Activated T-helper 9 cell treated with anti-CD3 and anti-CD28 coated beads, Interleukin-2, amount 50 U/mL, for 16 hours (primary cell): Measurements from ENCODE around the gene MRPL37.
"Not testable (repeated sequence)": the region's sequence is repeated elsewhere in the genome, so short reads cannot be mapped to it uniquely, and the experiment has no call there.

Experiments used
- DNase-seq: peaks from one replicate; pipeline ENCODE4 v3.0.0-alpha.2; 2020; ENCODE audit warnings: low read depth

The MRPL37 gene

DNA sequence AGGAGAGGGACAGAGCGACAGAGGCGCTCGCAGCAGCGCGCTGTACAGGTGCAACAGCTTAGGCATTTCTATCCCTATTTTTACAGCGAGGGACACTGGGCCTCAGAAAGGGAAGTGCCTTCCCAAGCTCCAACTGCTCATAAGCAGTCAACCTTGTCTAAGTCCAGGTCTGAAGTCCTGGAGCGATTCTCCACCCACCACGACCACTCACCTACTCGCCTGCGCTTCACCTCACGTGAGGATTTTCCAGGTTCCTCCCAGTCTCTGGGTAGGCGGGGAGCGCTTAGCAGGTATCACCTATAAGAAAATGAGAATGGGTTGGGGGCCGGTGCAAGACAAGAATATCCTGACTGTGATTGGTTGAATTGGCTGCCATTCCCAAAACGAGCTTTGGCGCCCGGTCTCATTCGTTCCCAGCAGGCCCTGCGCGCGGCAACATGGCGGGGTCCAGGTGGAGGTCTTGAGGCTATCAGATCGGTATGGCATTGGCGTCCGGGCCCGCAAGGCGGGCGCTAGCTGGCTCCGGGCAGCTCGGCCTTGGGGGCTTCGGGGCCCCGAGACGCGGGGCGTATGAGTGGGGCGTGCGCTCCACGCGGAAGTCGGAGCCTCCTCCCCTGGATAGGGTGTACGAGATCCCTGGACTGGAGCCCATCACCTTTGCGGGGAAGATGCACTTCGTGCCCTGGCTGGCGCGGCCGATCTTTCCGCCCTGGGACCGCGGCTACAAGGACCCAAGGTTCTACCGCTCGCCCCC, at the start of gene MRPL37, which contains the start of gene CYB5RL:
Gene MRPL37 (plus strand): TSS at position 403 of the 754 bp plus-strand sequence. CDS start 77 bp downstream, at position 480.
Gene CYB5RL (minus strand): TSS at position 266 of the 754 bp plus-strand sequence. CDS start 4,414 bp downstream, outside the sequence.
- DNase-seq = peak; percentile 82

DNA sequence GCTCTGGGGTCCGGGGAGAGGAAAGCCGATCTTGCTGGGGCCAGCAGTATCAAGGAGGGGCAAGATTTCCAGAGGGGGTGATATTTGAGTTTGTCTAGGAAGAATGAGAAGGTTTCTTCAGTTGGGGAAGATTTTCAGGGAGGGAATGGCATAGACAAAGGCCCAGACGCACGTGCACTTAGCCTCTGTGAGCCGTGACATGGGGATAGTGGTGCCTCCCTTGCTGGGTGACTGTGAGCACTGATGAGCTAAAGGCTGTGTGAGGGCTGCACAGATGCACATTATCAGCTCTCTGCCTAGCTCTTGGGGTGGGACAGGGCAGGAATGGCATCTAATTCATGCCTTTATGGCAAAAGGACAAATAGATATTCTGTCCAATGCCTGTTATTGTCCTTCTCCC, 49.0 kb upstream of the MRPL37 start:
- DNase-seq = no peak

DNA sequence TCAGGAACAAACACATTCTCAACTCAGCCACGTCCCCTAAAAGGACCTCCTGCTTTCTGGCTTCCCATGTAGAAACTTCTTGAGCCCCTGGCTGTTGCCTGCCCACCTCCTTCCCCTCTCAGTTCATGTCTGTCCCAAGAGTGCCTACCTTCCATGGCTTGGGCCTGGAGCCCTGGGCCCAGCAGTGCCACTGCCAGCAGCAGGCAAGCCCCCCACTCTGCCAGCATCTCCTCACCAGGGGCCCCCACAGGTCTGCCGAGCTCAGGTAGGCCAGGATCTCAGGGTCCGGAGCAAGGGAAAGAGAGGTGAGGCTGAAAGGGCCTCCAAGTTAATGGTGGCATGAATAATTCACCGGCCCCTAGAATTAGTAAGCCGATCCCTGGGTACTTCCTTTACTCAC, 47.3 kb upstream of the MRPL37 start, which contains the start of gene CDCP2:
Gene CDCP2 (minus strand): TSS at position 305 of the 400 bp plus-strand sequence. CDS start 78 bp downstream, at position 227.
- DNase-seq = no peak

DNA sequence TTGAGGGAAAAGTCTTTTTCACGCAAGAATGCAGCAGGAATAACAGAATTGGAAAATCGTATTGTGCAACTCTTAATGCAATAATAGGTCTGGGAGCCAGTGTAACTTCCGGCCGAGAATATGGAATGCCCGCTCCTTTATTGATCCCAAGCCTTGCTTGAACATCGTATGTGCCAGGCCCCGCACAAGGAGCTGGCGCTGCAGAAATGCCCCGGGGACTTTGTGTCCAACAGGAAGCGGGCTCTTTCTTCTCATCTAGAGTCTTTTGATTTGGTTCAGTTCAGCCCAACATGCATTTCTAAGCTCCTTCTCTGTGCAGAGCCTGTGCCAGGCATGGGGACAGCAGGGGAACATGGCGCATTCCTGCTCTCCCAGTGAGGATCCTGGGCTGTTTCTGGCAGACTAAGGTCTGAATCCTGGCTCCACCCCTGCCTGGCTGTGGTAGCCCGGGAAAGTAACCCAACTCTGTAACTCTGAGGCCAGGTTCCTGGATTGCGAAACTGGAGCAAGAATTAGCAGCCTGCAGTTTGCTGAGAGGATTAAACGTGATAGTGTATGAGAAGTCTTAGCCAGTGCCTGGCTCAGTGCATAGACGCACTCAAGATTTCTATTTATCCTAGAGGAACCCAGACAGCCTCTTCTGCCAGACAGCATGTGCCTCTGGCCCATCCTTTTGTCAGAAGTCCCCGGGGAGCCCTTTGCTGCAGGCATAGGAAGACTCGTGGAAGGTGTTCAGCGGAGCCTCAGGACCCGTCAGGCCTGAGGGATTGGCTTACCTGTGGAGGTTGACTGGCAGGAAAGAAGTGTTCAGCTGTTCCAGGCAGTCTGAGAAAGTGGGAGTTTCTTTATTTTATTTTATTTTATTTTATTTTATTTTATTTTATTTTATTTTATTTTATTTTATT, 46.2 kb upstream of the MRPL37 start:
- DNase-seq = no peak

DNA sequence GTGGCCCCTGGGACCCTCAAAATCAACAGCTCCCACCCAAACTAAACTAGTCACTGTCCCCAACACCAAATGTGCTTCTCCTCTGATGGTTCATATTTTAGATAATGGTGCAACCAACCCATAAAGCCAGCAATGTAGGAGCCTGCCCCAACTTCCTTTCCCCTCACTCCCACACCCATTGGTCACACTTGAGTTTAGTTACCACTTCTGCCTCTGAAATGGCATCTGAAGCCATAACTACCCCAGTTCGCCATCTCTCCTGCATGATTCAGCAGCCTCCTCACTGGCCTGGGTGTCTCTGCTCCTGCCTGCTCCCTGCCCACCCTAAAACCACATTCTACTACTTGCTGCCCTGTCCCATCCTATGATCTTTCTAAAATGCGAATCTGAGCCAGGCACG, 43.8 kb upstream of the MRPL37 start:
- DNase-seq = no peak

DNA sequence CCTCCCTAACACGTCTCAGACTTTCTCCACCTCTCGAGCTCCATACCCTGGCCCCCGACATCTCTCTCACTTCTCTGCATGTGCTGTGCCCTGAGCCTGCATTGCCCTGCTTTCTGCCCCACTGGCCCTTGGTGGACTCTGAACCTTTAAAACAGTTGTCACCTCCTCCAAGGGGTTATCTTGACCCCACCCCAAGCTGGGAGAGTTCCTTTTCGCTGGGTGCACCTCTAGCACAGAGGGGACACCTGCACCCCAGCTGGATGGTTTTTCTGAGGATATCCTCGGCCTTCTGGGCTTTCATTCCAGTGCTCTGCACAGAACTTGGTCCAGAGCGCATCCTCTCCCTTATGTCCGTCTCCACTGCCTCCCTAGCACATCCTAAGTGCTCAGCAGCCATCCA, 43.0 kb upstream of the MRPL37 start:
- no peak for DNase-seq

DNA sequence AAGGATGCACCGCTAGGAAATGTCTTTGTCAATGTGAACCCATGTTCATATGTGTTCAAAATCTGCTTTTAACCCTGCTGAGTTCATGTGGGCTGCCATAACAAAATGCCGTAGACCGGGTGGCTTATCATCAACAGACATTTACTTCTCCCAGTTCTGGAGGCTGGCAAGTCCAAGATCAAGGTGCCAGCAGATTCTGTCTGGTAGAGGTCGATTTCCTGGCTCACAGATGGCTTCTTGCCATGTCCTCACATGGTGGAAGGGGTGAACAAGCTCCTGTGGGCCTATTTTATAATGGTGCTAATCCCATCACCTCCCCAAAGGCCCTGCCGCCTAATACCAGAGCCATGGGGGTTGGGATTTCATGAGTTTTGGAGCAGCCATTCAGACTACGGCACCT, 42.6 kb upstream of the MRPL37 start:
- DNase-seq = no peak

DNA sequence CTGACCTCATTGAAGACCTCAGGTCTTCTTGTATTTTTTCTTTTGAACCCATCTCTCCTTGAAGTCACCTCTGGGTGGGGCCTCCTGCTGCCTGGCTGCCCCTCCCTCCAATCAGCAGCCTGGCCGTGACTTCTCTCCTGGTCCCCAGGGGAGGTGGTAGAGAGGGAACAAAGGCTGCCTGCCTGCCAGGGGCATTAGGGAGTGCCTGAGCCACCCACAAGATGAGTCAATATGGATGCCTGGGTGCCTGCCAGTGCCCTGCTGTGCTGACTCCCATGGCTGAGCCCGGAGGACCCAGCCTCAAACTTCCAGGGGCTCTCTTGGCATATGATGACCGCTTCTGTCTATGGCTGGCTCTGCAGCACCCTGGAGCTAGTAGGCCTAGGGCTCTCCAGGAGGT, 41.9 kb upstream of the MRPL37 start:
- DNase-seq = no peak

DNA sequence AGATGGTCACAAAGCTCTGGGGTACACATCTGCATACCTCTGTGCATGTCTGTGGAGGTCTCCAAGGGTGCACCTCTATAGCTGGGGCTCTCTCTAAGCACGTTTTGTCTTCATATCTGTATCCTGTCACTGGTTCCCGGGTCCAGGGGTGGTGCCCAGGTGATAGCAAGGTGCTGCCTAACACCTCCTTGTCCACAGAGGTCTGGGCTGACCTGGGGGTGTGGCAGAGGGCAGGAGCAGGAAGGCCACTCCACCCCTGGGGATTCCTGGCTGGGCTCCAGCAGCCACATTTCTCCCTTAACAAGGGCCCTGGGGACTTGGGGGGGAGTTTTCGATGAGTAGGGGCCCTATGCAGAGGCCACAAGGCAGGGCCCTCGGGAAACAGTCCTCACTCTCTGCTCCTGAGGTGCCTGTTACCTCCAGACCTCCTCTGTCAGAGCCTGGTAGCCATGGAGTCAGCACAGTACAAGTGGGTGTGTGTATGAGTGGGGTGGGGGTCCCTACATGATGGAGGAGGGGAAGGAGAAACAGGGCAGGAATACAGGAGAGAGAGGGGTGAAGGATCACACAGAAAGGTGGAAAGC, 40.1 kb upstream of the MRPL37 start:
- DNase-seq = no peak

DNA sequence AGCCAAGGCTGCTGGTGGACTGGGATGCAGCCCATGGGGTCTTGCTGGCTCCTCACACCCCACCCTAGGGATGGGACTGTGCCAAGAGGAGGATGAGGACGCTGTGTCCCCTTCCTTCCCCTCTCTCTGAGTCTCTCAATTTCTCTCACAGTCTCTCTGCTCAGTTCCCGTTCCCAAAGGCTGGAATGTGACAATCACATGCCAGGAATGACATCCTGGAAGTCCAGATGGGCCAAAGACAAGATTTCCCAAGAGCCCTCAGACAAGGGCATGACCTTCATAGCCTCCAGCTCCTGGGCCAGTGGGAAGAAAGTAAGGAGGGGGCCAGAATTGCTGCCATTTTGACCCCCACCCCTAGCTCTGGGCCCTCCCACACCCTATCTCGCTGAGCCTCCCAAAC, 39.6 kb upstream of the MRPL37 start:
- no peak for DNase-seq

DNA sequence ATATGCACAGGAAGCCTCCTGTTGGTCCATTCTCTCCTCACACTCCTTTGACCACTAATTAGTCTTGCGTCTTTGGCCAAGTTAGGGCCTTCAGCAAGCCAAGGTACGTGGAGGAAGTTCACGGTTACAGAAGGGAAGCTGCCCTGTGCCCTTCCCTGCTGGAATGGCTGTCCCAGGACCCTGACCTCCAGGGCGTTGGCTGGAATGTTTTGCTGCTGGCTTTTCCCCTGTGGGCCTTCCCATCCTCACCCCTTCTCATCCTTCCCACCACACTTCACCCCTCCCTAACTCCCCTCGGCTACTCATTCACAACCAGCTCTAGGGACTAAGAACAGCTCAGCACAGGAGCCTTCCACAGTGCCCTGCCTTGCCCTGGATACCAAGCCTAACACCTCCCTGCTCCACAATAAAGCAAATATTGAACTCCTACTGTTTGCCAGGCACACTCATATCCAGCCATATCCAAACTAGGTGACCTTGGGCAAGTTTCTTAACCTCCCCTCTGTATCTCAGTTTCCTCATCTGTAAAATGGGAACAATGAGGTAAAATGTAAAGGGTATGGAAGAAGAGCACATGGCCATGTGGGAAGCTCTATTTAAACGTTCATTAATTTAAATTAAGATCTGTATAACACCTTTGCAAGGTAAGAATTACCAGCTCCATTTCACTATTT, 38.3 kb upstream of the MRPL37 start:
- DNase-seq = no peak

DNA sequence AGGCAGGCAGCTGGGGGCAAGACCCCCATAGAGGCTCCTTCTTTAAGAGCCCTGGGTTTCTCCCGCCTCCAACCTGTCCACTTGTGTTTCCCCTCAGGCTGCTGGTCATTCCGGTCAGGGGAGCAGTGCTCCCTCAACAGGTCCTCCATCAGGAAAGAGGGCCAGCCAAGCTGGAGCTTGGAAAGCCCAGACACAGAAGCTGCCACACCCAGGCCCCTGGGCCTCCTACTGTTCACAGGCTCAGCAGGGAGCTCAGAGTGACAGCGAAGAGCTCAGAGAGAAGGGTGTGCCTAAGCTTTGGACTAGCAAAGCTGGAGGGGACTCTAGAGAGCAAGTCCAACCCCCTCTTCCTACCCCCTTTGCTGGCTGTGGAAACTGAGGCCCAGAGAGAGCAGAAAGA, 36.9 kb upstream of the MRPL37 start:
- no peak for DNase-seq

DNA sequence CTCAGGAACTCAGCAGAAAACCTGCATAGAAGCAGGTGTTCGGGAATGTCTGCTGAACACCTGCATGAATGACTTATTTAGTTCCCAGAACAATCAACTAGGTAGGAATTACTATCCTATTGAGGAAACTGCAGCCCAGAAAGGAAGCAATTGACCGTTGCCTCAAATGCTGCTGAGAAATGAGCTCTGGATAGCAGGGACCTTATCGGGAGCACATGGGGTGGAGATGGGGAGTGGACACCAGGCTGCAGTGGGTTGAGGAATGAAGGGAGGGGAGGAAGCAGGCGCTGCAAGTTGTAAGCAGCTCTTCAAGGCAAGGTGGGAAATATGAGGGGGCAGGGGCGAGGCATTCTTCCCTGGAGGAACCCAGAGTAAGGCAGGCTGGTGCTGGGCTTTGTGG, 36.4 kb upstream of the MRPL37 start:
- DNase-seq = no peak

DNA sequence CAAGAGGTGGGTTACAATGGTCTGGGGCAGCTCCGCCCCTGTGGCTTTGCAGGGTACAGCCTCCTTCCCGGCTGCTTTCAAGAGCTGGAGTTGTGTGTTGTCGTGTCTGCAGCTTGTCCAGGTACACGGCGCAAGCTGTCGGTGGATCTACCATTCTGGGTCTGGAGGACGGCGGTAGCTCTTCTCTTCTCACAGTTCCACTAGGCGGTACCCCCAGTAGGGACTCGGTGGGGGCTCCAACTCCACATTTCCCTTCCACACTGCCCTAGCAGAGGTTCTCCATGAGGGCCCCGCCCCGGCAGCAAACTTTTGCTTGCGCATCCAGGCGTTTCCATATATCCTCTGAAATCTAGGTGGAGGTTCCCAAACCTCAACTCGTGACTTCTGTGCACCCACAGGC, 34.8 kb upstream of the MRPL37 start:
- DNase-seq = no peak

DNA sequence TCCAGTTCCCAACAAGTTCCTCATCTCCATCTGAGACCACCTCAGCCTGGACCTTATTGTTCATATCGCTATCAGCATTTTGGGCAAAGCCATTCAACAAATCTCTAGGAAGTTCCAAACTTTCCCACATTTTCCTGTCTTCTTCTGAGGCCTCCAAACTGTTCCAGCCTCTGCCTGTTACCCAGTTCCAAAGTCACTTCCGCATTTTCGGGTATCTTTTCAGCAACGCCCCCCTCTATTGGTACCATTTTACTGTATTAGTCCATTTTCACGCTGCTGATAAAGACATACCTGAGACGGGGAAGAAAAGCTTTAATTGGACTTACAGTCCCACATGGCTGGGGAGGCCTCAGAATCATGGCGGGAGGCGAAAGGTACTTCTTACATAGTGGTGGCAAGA, 33.6 kb upstream of the MRPL37 start:
- not testable (repeated sequence) for DNase-seq

DNA sequence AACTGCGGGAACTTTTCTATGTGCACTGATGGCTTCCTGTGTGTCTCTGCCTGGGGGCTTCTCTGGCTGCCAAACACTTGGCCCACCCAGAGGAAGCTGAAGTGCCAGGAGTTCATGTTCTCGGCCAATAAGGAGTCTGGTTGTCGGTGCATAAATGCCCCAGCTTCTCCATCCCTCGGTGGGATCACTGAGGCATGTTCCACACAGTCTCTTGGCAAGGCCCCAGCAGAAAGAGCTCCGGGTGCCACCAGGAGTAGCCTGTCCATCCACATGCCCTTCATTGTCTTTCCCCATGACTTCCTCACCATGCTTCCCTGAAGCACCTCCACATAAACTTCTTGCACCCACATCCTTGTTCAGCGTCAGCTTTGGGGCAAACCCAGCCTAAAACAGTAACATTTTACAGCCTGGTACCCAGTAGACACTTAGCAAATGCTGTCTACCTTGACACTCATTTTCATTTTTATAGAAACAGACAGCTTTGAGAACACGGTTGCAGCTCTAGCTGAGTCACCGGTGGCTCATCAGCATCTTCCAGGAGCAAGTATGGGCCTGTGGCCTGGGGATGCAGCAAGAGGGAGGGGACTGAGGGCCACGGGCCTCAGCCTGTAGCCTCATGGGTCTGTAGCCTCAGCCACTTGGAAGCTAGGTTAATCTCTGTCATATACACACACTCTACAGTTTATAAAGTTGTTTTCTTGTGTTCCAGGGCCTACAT, 32.4 kb upstream of the MRPL37 start:
- DNase-seq = no peak

DNA sequence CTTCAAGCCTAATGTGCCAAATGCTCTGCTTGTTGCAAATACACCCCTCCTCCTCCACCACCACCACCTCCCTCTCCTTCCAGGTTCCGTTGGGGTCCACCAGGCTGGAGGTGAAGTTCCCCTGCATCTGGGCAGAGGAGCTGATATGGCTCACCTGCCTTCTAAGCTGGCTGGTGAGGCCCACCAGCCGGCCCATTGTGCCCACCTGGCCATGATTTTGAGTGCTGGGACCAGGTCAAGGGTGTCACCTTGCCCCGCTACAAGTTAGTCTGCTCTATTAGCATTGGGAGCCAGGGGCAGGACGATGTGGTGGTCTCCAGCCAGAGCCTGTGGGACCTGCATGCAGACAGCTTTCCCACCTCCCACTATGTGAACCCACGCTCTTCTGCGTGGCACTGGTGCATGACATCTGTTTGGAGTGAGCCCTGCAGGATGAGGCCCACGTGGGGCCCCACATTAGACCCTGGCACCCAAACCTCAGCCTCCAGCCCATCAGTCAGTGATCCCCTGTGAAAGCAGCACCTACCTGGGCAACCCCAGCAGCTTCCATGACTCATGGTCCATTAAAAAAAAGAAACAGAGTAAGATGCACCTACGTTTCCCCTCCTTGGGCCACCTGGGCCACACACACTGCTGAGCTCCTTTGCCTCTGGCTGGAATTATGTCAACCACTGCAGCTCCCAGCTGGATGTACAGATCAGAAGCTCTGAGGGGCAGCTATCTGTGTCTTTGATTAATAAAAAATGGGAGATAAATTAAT, 31.6 kb upstream of the MRPL37 start:
- no peak for DNase-seq

DNA sequence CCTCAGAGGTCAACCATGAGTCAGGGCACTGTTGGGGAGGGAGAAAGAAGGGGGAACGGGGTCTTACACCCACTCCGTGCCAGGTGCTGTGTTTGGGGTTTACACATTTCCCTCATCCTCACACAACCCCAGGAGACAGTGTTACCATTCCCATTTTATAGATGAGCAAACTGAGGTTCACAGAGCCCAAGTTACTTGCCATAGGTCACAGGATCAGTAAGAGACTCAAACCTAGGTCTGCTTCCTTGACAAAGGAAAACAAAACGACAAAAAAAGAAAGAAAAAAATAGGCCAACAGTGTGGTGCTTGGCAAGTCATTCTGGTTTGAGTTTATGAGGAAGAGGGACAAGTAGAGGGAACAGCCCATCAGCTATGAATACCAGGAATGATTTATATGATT, 30.9 kb upstream of the MRPL37 start:
- no peak for DNase-seq

DNA sequence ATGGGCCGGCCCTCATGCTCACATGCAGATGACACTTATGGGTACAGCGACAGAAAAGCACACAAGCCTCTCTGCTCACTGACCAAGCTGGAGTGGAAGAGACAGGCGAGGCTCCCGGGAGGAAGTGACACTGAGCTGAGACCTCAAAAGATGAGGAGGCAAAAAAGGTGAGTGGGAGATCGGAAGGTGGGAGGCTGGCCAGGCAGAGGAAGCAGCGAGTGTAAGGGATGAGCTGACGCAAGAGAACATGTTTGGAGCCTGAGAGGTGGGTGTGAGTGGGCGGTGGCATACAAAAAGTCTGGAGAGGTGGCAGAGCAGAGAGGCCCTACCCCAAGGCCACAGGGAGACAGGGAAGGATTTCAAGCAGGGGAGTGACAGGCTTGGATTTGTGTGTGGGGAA, 29.0 kb upstream of the MRPL37 start:
- no peak for DNase-seq

DNA sequence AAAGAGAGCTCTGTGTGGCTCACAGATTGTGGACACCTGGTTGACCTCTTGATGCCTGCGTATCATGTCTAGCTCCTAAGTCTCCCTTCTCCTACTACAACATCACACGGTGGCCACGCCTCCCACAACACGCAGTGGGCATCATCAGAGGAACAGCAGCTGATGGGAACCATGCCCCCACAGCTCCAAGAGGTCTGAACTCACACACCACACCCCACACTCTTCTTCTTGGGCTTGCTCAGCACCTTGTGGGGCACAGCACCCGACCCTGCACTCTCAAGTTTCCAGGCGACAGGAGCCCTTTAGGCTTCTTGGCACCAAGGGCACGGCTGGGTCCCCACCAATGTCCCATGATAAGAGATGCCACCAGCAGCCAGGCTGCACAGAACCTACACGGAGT, 28.4 kb upstream of the MRPL37 start:
- no peak for DNase-seq
